Activated CD8-positive, alpha-beta memory T cell treated with anti-CD3 and anti-CD28 coated beads, Interleukin-2, amount 10 ng/mL, durations not matched to agents 7 days and 5 days (primary cell): ENCODE measurements around the gene DNAAF3. TPM values are rescaled to one million over a fixed set of nuclear protein-coding genes. Genes with fewer than 3 reads are reported as not detected.
A peak's percentile ranks its signal among the peaks of the same experiment; 100 is the strongest.
"Not testable (repeated sequence)": the region's sequence is repeated elsewhere in the genome, so short reads cannot be mapped to it uniquely, and the experiment has no call there.

Source experiments
- ATAC-seq: fragments of 150-1000 bp; cut with Tn5 transposase; one replicate; pipeline ENCODE4 v1.10.0; 2021; ENCODE audit warnings: moderate library complexity
- CTCF ChIA-PET: fragments of 350-600 bp; sonication (Branson Sonifier 250); formaldehyde crosslinking; loops from one replicate; lab custom pipeline; 2021; ENCODE audit warnings: antibody characterized with exemption; lab: Charles Lee
- DNase-seq: peaks from one replicate; pipeline ENCODE4 v3.0.0-alpha.2; 2020
- H3K27ac Mint-ChIP-seq: one replicate; pipeline ENCODE4 v1.8.0; 2021; ENCODE audit warnings: mild to moderate bottlenecking, mixed read lengths
- H3K27me3 Mint-ChIP-seq: one replicate; pipeline ENCODE4 v1.8.0; 2021; ENCODE audit warnings: mixed read lengths
- H3K36me3 Mint-ChIP-seq: one replicate; pipeline ENCODE4 v1.8.0; 2021; ENCODE audit warnings: mild to moderate bottlenecking, mixed read lengths
- H3K4me1 Mint-ChIP-seq: one replicate; pipeline ENCODE4 v1.8.0; 2021; ENCODE audit warnings: mixed read lengths
- H3K4me3 Mint-ChIP-seq: one replicate; pipeline ENCODE4 v1.8.0; 2021; ENCODE audit warnings: mild to moderate bottlenecking, moderate library complexity, mixed read lengths
- H3K9me3 Mint-ChIP-seq: one replicate; pipeline ENCODE4 v1.8.0; 2022; ENCODE audit warnings: low read depth, mixed read lengths
- total RNA-seq, 2 experiments: library from RNA; stranded (reverse); gene quantifications; one replicate each; pipeline ENCODE4 v1.2.3, GENCODE V29; 2021

DNAAF3 gene
- total RNA-seq, 2 experiments from 2014 or later: 0.35 TPM; not detected in 1

DNA sequence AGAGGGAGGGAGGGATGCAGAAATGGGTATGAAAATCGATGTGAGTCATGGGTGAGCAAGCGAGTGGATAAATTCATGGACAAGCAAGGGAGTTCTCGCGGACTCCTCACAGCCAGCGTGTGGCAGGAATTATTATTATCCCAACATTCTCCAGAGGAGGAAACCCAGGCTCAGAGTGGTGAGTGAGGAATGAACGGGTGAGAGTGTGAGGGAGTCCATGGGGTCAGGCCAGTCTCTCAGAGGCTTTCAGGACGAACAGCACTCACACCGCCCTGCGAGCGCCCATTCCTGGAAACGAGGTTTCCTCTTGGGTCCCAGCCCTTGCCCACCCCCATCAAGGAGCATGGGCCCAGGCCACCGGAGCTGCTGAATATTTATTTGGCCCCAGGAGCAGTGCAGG is 6.3 kb upstream of the DNAAF3 start:
- H3K4me3 Mint-ChIP-seq: no peak overlapping the region
- H3K27me3 Mint-ChIP-seq: peaks cover 63% of the 10 kb centered on the region
- no peak for DNase-seq
- CTCF ChIA-PET: interaction anchor here (0.6 to 1.4 kb wide), 2 partner anchors 31 to 422 kb away, joined by 3 to 4 read pairs; no protein-coding TSS in a partner anchor
- H3K36me3 Mint-ChIP-seq: no peaks in the 10 kb centered on the region
- H3K4me1 Mint-ChIP-seq: peaks cover 11% of the 10 kb centered on the region
- H3K27ac Mint-ChIP-seq: no peak overlapping the region
- no peaks in the 10 kb centered on the region for H3K9me3 Mint-ChIP-seq
- no peak for ATAC-seq

DNA sequence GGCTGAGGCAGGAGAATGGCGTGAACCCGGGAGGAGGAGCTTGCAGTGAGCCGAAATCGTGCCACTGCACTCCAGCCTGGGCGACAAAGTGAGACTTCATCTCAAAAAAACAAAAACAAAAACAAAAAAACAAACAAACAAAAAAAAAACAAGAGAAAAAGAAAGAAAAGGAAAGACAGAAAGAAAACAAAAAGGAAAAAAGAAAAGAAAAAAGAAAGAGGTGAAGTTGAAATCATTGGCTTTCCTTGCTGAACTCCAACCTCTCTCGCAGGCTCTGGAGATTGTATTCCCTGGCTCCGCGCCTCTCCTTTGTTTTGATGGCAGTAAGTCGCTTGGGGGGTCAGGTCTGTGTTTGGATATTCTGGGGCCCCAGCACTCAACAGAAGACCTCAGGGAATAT is 5.9 kb upstream of the DNAAF3 start:
- ATAC-seq, H3K36me3 Mint-ChIP-seq, H3K27ac Mint-ChIP-seq, DNase-seq, H3K9me3 Mint-ChIP-seq, H3K4me3 Mint-ChIP-seq, CTCF ChIA-PET: not testable (repeated sequence)
- Mint-ChIP-seq H3K4me1 (peaks cover 11% of the 10 kb centered on the region), H3K27me3 (peaks cover 67% of the 10 kb centered on the region)

DNA sequence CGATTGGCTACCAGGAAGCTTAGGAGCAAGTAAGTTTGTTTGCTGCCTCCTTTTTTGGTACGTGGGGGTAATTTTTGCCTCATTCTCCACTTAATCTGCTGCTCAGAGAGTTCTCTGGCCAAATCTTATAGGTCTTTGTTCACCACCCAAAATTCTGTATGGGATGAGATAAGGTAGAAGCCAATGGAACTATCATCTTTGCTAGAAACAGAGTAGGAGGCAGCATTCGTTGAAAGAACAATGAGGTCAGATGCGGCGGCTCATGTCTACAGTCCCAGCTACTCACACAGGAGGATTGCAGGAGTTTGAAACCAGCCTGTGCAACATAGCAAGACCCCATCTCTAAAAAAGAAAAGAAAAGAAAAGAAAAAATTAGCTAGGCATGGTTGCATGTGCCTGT is 5.0 kb upstream of the DNAAF3 start:
- DNase-seq (no peak), ATAC-seq (no peak)
- Mint-ChIP-seq H3K4me1 (peaks cover 19% of the 10 kb centered on the region), H3K9me3 (no peaks in the 10 kb centered on the region), H3K4me3 (no peak overlapping the region), H3K36me3 (no peaks in the 10 kb centered on the region), H3K27ac (no peak overlapping the region), H3K27me3 (peaks cover 67% of the 10 kb centered on the region)
- CTCF ChIA-PET: interaction anchor here (0.6 kb wide), 1 partner anchor 11 kb away, joined by 3 read pairs; no protein-coding TSS in a partner anchor

DNA sequence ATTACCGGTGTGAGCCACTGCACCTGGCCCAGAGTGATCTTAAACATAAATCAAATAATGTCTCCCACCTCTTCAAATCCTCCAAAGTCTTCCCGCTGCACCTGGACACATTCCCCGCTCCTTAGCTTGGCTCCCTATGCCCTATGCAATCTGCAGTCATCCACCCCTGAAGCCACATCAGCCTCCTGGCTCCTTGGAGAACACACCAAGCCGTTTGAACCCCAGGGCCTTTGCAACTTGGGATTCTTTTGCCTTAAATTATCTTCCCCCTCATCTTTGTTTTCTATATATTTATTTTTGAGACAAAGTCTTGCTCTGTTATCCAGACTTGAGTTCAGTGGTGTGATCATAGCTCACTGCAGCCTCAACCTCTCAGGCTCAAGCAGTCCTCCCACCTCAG is 2.7 kb upstream of the DNAAF3 start:
- H3K27me3 Mint-ChIP-seq: peaks cover 70% of the 10 kb centered on the region
- H3K4me3 Mint-ChIP-seq: no peak overlapping the region
- H3K27ac Mint-ChIP-seq: no peak overlapping the region
- no peaks in the 10 kb centered on the region for H3K9me3 Mint-ChIP-seq
- CTCF ChIA-PET: no interaction called here
- DNase-seq (no peak), ATAC-seq (no peak)
- no peaks in the 10 kb centered on the region for H3K36me3 Mint-ChIP-seq
- peaks cover 13% of the 10 kb centered on the region for H3K4me1 Mint-ChIP-seq

DNA sequence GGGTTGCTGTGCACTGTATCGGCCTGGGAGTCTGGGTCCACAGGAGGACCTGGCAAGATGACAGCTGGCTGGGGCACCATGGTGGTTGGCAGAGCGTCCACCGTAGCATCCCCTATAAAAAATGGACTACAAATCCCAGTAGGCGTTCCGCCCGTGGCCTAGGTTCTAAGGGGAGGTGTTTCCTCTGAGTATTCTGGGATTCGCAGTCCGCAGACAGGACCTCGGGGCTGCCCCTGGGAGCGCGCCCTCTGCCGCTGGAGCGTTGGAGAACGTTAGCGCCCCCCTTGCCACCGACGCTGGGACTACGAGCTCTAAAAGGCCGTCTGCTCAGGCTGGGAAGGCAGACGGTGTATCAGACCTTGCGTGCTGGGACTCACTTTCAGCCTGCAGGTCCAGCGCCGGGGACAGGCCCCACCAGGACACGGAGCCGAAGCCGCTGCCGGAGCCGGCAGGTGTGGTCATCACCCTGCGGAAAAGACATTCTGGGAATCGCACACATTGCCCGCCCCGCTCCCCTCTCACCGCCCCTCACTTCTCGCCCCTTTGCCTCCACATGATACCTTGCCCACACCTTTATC is 372 bp downstream of the DNAAF3 start:
- CTCF ChIA-PET: interaction anchor here (1.1 to 1.6 kb wide), 5 partner anchors 26 to 222 kb away, joined by 3 to 5 read pairs (median 4); no protein-coding TSS in a partner anchor
- ATAC-seq: peak; percentile 64
- Mint-ChIP-seq H3K9me3 (no peaks in the 10 kb centered on the region), H3K27me3 (peaks cover 50% of the 10 kb centered on the region), H3K4me3 (peak overlapping the region; percentile 67), H3K36me3 (no peaks in the 10 kb centered on the region), H3K4me1 (peaks cover 10% of the 10 kb centered on the region), H3K27ac (no peak overlapping the region)
- DNase-seq: peak; percentile 69

DNA sequence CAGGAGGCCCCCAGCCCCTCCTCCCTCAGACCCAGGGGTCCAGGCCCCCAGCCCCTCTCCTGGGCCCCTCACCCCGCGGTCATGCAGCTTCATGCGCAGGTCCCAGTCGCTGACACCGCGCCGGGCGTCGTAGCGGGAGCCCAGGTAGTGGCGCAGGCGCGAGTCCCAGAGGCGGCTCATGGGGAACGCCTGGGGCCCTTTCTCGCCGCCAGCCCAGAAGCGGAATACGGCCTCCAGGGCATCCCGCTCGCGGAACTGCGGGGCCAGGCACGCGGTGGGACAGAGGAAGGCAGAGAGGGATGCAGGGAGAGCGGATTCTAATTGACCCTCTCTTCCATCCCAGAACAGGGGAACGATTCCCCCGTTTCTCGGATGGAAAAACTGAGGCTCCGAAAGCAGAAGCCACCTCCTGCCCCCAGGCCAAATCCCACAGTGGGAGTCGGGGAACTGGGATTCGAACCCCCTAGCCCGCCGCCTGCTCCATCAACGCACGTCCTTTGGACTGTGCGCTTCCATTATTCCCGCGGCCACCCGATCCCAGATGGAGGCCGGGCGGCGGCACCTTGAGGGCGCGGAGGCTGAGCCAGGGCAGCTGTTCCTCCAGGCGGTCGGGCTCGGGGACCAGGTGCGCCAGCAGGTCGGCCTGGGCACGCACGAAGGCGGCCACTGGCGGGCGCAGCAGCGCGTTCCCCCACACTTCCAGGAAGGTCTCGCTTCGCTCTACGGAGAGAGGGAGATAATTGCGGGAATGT is 4.7 kb downstream of the DNAAF3 start:
- CTCF ChIA-PET: interaction anchor here (1.2 to 2.9 kb wide), 6 partner anchors 10 to 342 kb away, joined by 3 to 29 read pairs (median 12); partner anchors contain the start of gene SYT5
- no peaks in the 10 kb centered on the region for H3K36me3 Mint-ChIP-seq
- H3K27me3 Mint-ChIP-seq: peaks cover 43% of the 10 kb centered on the region
- no peak for DNase-seq
- no peak overlapping the region for H3K27ac Mint-ChIP-seq
- peaks cover 8% of the 10 kb centered on the region for H3K4me1 Mint-ChIP-seq
- no peak overlapping the region for H3K4me3 Mint-ChIP-seq
- no peak for ATAC-seq
- H3K9me3 Mint-ChIP-seq: no peaks in the 10 kb centered on the region

DNA sequence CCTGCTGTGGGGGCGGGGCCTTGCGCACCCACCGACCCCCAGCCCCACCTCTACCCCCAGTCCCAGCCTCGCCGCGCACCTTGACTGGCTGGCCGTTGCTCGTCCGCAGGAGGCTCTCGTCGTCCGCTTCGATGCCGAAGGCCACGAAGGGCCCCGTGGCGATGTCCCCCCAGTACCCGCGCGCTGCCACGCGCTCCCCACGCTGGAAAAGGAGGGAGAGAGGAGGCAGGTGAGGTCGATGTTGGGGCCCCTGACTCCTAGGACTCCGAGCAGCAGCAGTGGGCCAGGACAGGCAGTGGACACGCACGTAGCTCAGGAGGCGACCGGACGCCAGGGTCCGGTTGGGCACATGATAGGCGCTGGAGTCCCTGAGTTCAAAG is 5.4 kb downstream of the DNAAF3 start:
- Mint-ChIP-seq H3K27me3 (peaks cover 40% of the 10 kb centered on the region), H3K4me3 (no peak overlapping the region), H3K36me3 (no peaks in the 10 kb centered on the region), H3K9me3 (no peaks in the 10 kb centered on the region), H3K4me1 (peaks cover 5% of the 10 kb centered on the region), H3K27ac (no peak overlapping the region)
- ATAC-seq: no peak
- DNase-seq: no peak
- CTCF ChIA-PET: interaction anchor here (0.6 to 2.9 kb wide), 30 partner anchors 9 to 463 kb away, joined by 3 to 29 read pairs (median 4); partner anchors contain the start of genes EPS8L1, HSPBP1, ISOC2 and RDH13

DNA sequence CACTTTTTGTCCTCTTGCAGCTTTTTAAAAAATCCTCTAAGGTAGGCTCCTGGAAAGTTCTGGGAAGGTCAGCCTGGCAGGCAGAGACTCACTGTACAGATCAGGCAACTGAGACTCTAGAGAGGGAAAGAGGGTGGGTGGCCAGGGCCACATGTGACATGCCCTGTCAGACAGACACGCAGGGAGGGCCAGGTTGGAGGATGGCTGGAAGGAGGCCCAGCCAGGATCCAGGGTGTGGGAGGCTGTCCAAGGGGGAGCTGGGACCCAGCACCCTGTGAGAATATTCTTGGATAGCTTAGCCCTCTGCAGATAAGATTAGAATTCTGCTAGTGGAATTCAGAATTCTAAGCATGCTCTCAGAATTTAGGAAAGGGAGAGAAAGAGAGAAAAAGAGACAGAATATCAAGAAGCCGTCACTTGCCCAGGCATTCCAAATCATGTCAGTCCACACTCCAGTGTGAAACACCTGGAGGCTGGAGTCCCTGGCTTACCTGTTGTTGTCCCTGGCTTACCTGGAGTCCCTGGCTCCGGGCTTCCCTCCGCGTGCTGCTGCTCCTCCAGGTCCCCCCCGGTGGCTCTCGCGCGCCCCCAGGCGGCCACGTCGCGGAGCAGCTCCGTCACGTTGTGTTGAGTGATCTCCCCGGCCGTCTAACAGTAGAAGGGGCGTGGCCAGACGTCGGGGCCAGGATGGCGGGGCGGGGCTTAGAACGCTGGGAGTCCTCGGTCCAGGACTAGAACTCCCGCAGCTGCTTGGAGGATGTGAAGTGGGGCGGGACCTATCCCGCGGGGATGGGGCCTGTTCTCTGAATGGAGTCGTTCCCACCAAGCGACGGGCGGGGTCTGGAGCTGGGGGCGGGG is 6.1 kb downstream of the DNAAF3 start:
- Mint-ChIP-seq H3K4me1 (peaks cover 5% of the 10 kb centered on the region), H3K9me3 (no peaks in the 10 kb centered on the region), H3K27me3 (peaks cover 34% of the 10 kb centered on the region), H3K36me3 (no peaks in the 10 kb centered on the region), H3K27ac (no peak overlapping the region), H3K4me3 (no peak overlapping the region)
- DNase-seq (peak; percentile 95), ATAC-seq (peak; percentile 96)
- CTCF ChIA-PET: interaction anchor here (0.6 to 2.9 kb wide), 35 partner anchors 9 to 464 kb away, joined by 3 to 29 read pairs (median 4); partner anchors contain the start of genes EPS8L1, HSPBP1, ISOC2 and PPP1R12C

DNA sequence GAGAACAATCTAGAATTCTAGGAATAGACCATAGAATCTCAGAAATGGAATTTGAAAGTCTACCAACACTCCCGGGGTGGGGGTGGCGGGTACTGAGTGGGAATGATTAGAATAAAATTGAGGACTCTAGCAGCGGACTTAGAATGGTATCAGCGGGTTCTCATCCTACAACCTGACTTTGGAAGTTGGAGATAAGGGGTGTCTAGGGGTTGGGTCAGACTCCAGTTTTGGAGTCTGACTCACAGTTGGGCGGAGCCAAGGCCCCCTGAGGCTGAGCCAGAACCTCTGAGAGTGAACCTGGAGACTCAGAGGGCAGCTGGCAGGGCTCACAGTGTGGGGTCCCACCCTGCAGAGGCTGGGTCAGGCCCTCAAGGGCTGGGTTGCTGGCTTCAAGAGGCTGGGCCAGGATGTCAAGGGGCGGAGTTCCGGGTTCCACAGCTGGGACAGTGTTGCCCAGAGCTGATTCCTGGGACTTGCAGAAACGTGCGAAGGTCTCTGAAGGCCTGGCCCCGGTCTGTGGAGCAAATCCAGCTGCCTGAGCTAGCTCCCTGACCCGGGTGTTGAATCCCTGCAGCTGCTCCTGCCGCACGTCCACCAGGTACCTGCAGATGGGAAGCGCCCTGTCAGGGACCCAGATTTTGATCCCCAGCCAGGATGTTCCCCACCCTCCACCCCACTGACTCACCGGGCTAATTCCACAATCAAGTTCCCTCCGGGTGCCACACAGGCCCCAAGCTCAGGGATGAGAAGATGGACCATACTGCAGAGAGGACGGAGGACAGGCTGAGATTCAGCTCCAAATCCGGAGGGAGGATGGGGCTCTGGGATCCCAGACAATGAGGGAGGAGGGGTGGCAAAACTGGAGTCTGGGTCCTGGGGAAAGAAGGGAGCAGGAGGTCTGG is 7.3 kb downstream of the DNAAF3 start:
- CTCF ChIA-PET: interaction anchor here (0.7 to 2.9 kb wide), 16 partner anchors 8 to 349 kb away, joined by 3 to 29 read pairs (median 7); partner anchors contain the start of genes RDH13, SYT5 and TNNT1
- peaks cover 9% of the 10 kb centered on the region for H3K4me1 Mint-ChIP-seq
- H3K36me3 Mint-ChIP-seq: no peaks in the 10 kb centered on the region
- DNase-seq (no peak), ATAC-seq (no peak)
- no peaks in the 10 kb centered on the region for H3K9me3 Mint-ChIP-seq
- peaks cover 30% of the 10 kb centered on the region for H3K27me3 Mint-ChIP-seq
- H3K27ac Mint-ChIP-seq: no peak overlapping the region
- no peak overlapping the region for H3K4me3 Mint-ChIP-seq

DNA sequence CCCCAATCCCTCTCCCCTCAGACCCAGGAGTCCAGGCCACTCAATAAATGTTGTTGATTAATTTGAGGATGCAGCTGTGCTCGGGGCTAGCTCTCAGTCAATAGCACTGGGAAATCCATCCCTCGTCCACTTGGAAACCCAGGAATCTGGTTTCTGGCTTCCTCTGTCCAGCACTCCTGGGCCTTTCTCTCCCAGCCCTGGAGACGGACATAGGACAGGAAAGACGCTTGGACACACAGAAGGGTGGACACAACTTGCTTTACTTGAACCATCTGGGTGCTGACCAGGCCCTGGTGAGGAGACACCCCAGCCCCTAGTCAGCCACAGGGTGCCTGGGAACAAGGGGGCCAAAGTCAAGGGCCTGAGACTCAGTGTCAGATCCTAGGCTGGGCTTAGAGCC is 8.0 kb downstream of the DNAAF3 start:
- H3K4me1 Mint-ChIP-seq: peaks cover 14% of the 10 kb centered on the region
- peaks cover 2% of the 10 kb centered on the region for H3K9me3 Mint-ChIP-seq
- no peaks in the 10 kb centered on the region for H3K36me3 Mint-ChIP-seq
- DNase-seq: no peak
- H3K27me3 Mint-ChIP-seq: peaks cover 30% of the 10 kb centered on the region
- no peak for ATAC-seq
- H3K27ac Mint-ChIP-seq: no peak overlapping the region
- CTCF ChIA-PET: interaction anchor here (1.0 to 2.7 kb wide), 5 partner anchors 11 to 277 kb away, joined by 3 to 22 read pairs (median 4); partner anchors contain the start of gene TNNT1
- H3K4me3 Mint-ChIP-seq: no peak overlapping the region

DNA sequence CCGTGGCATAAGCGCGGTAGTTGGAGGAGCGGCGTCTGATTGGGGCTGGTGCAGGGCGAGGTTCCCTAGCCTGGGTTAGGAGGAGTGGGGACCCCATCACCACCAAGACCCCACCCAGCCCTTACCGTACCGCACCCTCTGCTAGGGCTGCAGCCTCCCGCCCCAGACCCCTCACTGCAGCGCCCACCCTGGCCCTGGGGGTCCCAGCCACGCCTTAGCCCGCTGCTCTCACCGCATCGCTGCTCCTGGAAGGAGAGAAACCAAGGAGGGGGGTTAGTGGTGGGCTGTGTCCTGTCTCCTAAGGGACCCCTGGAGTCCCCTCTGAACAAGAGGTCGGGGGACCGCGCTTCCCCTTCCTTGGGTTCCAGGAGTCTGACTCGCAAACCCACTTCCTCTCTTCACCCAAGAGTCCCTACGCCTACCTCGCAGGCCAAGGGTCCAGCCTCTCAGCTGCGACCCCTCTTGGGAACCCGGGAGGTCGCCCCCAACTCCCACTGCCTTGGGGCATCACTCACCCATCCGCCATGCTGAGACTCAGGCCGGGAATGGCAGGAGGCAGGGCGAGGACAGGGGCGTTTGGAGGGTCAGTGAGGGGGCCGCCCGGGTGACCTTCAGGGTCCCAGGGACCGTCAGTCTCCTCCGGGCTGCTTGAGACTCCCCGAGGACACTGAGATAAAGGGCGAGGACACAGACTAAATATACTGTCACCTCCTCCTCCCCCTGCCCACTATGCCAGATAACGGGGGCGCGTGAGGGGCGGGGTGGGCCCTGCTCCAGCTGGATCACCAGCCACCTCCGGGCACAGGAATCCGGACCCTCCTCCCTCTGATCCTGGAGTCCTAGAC is 9.1 kb downstream of the DNAAF3 start, which contains the start of gene TNNI3:
Gene TNNI3, minus strand, starts transcription at position 669 of the 845 bp plus-strand sequence. Its CDS starts 143 bp downstream, at position 526.
- Mint-ChIP-seq H3K4me3 (no peak within 1 kb of the TSS), H3K27me3 (peaks cover 27% of the 10 kb centered on the region), H3K4me1 (peaks cover 17% of the 10 kb centered on the region), H3K9me3 (peaks cover 2% of the 10 kb centered on the region), H3K27ac (no peak within 1 kb of the TSS), H3K36me3 (no peaks in the 10 kb centered on the region)
- no peak for ATAC-seq
- no peak for DNase-seq
- CTCF ChIA-PET: interaction anchor here (1.0 to 1.3 kb wide), 2 partner anchors 14 to 69 kb away, joined by 3 to 4 read pairs; no protein-coding TSS in a partner anchor
